Activated naive CD4-positive, alpha-beta T cell treated with Interleukin-2 at 50 U/mL for 16 hours (primary cell): ENCODE data around the gene NLRP5.
"Not testable (repeated sequence)": the region's sequence is repeated elsewhere in the genome, so short reads cannot be mapped to it uniquely, and the experiment has no call there.

ENCODE experiments used
- DNase-seq: peaks from one replicate; pipeline ENCODE4 v3.0.0-alpha.2; 2020

NLRP5 gene

DNA sequence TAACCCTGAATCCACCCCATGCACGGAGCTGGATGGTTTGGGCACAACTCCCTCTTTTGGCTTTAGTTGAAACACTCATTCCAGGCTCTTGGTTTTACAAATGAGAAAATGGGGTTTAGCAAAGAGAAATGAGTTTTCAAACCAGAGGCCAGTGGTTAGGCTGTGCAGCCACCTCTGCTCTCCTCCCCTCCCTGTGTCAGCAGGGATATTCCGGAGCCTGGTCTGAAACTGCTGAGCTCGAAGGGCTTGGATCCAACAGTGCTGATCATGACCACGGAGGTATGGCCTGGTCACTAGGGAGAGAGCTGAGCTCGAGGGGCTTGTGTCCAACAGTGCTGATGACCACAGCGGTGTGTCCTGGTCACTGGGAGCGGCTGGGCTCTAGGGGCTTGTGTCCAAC, 93.0 kb downstream of the NLRP5 start:
- no peak for DNase-seq

DNA sequence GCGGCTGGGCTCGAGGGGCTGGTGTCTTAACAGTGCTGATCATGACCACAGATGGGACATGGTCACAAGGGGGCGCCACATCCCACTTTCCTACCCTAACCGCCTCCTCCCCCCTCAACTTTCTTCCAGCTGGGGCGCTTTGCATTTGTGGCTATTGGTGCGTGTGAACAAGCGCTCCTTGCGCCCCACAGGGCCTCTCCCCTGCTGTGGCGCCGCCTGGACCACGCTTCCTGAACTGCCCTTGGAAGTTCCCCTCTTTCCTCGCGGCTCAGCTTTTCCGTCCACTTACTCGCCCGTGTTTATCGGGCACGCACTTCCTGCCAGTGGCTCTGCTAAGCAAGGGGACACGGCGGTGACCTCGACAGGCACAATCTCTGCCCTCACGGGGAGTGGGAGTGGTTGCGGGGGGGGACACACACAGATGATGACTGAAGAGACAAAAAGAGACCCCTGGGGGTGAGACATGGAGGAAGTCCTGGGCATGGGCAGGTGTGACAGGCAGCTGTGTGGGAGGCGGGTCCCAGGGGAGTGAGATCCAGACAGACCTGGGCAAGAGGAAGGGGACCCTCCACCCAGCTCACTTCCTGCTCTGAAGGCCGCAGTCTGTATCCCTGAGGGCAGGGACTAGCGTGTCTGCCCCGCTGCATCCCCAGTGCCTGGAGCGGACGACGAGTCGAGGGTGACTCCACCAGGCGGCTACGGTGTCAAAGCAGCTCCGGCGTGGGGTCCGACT, 94.3 kb downstream of the NLRP5 start:
- peak; percentile 76 for DNase-seq

- no peak for DNase-seq
Observed at GRCh38 chr19:56083668-56084067, 97.1 kb downstream of the NLRP5 start.

DNA sequence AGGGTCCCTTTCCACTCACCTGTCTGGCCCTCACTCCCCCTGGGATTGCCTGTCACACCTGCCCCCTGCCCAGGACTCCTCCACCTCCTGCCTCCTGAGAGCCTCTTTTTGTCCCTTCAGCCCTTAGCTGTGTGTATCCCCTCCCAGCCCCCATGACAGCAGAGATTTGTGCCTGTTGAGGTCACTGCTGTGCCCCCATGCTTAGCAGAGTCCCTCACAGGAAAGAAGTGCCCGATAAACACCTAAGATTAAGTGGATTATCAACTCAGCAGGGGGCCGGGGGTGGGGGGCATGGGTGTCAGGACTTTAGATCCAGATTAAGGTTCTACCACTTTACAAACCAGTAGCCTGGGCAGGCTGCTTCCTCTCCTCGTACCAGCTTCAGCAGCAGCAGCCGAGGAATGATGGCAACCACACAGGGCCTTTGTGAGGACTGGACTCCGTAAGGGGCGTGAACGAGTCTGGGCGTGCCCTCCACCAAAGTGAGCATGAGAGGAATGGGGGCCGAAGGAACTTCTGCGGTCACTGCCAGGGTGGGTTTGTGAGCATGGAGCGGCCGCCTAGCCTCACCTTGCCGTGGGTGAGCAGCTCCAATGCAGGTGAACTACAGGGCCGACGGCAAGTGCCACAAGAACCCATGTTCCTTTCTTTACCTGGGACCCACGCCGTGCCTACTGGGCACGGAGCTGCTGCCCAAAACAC, 98.4 kb downstream of the NLRP5 start:
- DNase-seq = no peak

DNA sequence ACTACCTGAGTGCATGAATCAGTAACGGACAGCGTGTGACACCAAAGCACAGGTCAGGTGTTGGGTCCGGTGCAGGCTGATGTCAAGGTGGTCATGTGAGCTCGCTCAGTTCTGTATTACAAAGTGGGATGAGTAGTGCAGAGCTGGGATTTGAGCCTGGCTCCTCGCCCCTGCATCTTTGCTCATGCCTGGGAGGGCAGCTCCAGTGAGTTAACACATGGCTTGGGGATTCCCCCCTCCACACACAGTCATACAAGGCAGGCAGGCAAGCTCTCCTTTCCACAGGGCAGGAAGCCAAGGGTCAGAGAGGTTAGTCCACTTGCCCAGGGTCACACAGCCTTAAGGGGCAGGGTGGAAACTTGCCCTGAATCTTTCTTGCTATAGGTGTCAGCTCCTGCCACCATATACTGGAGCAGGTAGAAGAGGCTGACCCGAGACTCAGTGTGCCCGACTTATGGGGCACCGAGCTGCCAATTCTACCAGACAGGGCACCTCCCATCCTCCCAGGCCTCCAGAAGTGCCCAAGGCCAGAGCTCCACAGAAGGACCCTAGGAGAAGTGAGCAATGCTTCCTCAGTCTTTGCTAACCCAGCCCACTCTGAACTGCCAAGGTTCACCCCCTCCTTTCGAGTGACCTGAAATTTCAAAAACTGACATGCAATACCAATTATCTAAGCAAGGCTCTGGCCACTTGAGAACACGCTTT, 99.1 kb downstream of the NLRP5 start:
- no peak for DNase-seq

GRCh38 chr19:56086671-56087430, 100.3 kb downstream of the NLRP5 start:
- no peak for DNase-seq

GRCh38 chr19:56087647-56088496, 101.3 kb downstream of the NLRP5 start:
- no peak for DNase-seq

DNA sequence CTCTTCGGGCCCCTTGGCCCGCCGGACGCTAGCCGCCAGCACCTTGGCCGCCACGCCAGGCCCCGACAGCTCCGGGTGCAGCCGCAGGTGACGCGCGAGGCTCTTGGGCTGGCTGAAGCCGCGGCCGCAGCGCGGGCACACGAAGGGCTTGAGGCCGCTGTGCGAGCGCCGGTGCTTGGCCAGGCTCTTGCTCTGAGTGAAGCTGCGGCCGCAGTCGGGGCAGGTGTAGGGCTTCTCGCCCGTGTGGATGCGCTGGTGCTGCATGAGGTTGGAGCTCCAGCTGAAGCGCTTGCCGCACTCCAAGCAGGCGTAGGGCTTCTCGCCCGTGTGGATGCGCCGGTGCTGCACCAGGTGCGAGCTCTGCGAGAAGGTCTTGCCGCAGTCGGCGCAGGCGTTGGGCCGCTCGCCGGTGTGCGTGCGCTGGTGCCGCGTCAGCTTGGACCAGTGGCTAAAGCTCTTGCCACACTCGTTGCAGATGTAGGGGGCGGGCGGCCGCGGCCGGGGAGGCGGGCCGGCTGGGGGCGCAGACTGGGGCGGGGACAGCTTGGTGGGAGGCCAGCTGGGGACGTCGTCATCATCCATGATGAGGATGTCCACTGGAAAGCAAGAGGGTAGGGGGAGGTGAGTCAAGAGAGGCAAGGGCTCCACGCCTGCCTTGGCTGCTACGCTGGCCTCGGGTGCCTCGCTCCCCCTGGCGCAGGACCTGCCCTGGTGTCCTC, 102.1 kb downstream of the NLRP5 start:
- no peak for DNase-seq

GRCh38 chr19:56089344-56089743, 102.8 kb downstream of the NLRP5 start:
- DNase-seq = no peak

DNA sequence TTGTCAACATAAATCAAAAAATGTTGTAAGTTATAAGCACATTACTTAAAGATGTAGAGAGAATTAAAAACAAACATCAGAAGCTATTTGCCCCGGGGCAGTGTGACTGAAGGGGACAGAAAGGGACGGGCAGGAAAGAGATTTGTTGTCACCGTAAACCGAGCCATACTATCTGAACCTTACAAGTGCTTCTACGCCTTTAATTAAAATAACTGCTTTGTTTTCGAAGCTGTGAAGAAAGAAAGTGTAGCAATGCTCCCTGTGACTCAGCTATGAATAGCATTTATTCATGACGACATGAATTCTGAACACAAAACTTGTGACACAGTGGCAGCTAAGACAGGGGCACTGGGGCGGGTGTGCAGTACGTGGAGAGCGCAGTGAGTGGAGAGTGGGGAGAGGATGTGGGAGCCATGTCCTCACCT, 104.5 kb downstream of the NLRP5 start:
- DNase-seq = no peak

- peak; percentile 39 for DNase-seq
Observed at GRCh38 chr19:56091751-56092546, 105.4 kb downstream of the NLRP5 start.

GRCh38 chr19:56092685-56093631, 106.4 kb downstream of the NLRP5 start:
- DNase-seq = no peak

- no peak for DNase-seq
Observed at GRCh38 chr19:56094449-56094848, 107.9 kb downstream of the NLRP5 start.

GRCh38 chr19:56096665-56097064, 110.1 kb downstream of the NLRP5 start:
- DNase-seq = no peak

DNA sequence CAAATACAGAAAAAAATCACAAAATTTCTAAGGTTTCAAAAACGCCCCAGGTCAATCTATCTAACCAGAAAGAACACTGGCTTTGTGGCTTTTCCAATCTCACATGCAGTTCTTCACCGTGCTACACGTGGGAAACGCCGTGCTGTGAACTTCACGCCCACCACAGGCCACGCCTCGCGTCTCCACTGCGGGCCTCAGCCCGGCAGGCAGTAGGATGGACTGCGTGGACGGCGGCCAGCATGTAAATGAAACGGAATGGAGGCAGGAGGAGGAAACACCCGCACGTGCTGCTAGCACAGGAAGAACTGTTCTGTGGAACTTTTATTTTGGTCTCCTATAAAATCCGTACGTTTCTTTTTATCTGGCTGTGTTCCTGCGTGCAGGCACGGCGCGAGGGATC, 110.7 kb downstream of the NLRP5 start:
- no peak for DNase-seq

- no peak for DNase-seq
Observed at GRCh38 chr19:56097776-56098175, 111.2 kb downstream of the NLRP5 start.

- not testable (repeated sequence) for DNase-seq
Observed at GRCh38 chr19:56098237-56098636, 111.7 kb downstream of the NLRP5 start.

DNA sequence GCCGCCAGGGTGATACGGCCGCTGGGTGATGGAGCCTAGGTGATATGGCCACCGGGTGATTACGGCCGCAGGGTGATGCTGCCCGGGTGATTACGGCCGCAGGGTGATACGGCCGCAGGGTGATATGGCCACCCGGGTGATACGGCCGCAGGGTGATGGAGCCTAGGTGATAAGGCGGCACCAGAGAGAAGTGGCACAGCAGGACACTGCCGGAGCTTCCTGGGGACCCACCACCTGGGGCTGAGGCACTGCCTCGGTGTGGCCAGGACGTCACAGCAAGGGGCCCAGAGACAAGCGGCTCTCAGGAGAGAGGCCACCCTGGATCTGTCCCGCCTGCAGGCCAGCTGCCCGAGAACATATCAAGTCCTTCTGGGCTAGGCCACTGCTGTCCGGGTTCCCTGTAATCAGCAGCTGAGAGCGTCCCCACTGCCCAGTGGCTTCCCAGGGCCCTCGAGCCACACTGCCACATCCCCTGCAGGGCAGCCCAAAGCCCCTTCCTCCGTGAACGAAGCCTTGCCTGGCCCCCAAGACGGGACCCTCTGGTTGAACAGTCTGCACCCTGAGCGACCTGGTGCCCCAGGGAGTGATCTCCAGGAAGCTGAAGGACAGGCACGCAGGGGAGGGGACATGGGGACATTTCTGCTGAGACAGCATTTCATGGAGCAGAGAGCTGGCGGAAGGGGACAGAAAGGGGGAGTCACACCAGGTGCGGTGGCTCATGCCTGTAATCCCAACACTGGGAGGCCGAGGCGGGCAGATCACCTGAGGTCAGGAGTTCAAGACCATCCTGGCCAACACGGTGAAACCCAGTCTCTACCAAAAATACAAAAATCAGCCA, 112.4 kb downstream of the NLRP5 start:
- DNase-seq = no peak
